HL-60 (cell line): ENCODE measurements around the gene RGS6.

Source experiments
- DNase-seq, 2 experiments: peaks; one replicate each; pipeline ENCODE4 v3.0.0-alpha.2; 2010 to 2020; ENCODE audit warnings: low read depth in 1 of 2, low spot score in 1 of 2
- H3K27ac ChIP-seq: fragments of 250-450 bp; sonication (Bioruptor Pico); replicated peaks from 2 replicates; pipeline ENCODE4 v1.5.1; 2020; ENCODE audit warnings: mild to moderate bottlenecking, moderate library complexity
- H3K27me3 ChIP-seq: fragments of 250-450 bp; sonication (Bioruptor Pico); 2 replicates; pipeline ENCODE4 v1.5.1; 2021; ENCODE audit warnings: mild to moderate bottlenecking, moderate library complexity; ENCODE audit not compliant: insufficient read depth, poor library complexity, severe bottlenecking
- H3K4me3 ChIP-seq: replicated peaks from 2 replicates; pipeline ENCODE4 v1.5.1; 2011; ENCODE audit warnings: mild to moderate bottlenecking, control low read depth, low read length; ENCODE audit not compliant: insufficient read depth
- GABPA ChIP-seq: IDR thresholded peaks from 2 replicates; pipeline ENCODE4 v1.6.1; 2012; ENCODE audit warnings: low read depth
- POLR2AphosphoS5 ChIP-seq: IDR thresholded peaks from 2 replicates; pipeline ENCODE4 v1.6.1; 2012; ENCODE audit warnings: low read depth
- REST ChIP-seq: IDR thresholded peaks from 2 replicates; pipeline ENCODE4 v1.6.1; 2012; ENCODE audit warnings: low read depth; ENCODE audit not compliant: insufficient replicate concordance
- SPI1 ChIP-seq: IDR thresholded peaks from 2 replicates; pipeline ENCODE4 v1.6.1; 2012; ENCODE audit warnings: low read depth, mild to moderate bottlenecking, borderline replicate concordance
- TF ChIP-seq, protein P1 (sequence below): IDR thresholded peaks from one replicate; pipeline ENCODE4 v1.5.1; 2011; ENCODE audit warnings: low read length, control low read depth, inconsistent platforms; ENCODE audit not compliant: insufficient read depth

RGS6 gene

GRCh38 chr14:72247896-72248465 is 315.8 kb downstream of the RGS6 start:
- no peak for DNase-seq
- no peaks in the 10 kb centered on the region for H3K27me3 ChIP-seq
- no peak overlapping the region for H3K27ac ChIP-seq
- TF ChIP-seq REST: no peak
- TF ChIP-seq POLR2AphosphoS5: no peak
- TF ChIP-seq, protein P1, sequence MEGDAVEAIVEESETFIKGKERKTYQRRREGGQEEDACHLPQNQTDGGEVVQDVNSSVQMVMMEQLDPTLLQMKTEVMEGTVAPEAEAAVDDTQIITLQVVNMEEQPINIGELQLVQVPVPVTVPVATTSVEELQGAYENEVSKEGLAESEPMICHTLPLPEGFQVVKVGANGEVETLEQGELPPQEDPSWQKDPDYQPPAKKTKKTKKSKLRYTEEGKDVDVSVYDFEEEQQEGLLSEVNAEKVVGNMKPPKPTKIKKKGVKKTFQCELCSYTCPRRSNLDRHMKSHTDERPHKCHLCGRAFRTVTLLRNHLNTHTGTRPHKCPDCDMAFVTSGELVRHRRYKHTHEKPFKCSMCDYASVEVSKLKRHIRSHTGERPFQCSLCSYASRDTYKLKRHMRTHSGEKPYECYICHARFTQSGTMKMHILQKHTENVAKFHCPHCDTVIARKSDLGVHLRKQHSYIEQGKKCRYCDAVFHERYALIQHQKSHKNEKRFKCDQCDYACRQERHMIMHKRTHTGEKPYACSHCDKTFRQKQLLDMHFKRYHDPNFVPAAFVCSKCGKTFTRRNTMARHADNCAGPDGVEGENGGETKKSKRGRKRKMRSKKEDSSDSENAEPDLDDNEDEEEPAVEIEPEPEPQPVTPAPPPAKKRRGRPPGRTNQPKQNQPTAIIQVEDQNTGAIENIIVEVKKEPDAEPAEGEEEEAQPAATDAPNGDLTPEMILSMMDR: no peak
- no peak for TF ChIP-seq GABPA
- no peak for TF ChIP-seq SPI1
- H3K4me3 ChIP-seq: no peak overlapping the region

- no peak overlapping the region for H3K4me3 ChIP-seq
- no peak for DNase-seq
- H3K27ac ChIP-seq: no peak overlapping the region
- no peaks in the 10 kb centered on the region for H3K27me3 ChIP-seq
- TF ChIP-seq POLR2AphosphoS5 (no peak), REST (no peak), SPI1 (no peak), GABPA (no peak)
- TF ChIP-seq, protein P1: no peak
Measured at GRCh38 chr14:72253503-72253902, 321.3 kb downstream of the RGS6 start.

GRCh38 chr14:72254202-72254936 is 322.1 kb downstream of the RGS6 start:
- no peak for TF ChIP-seq GABPA
- TF ChIP-seq REST: no peak
- TF ChIP-seq POLR2AphosphoS5: no peak
- TF ChIP-seq, protein P1: no peak
- TF ChIP-seq SPI1: no peak
- DNase-seq: no peak
- Histone ChIP-seq H3K4me3 (no peak overlapping the region), H3K27me3 (no peaks in the 10 kb centered on the region), H3K27ac (no peak overlapping the region)
